HCT116 (cell line): ENCODE data around the gene GRIK4. TPM values are rescaled to one million over a fixed set of nuclear protein-coding genes. Genes with fewer than 3 reads are reported as not detected.

Experiments used
- ATAC-seq: fragments of 200-7000 bp; cut with Tn5 transposase; 2 replicates; pipeline ENCODE4 v1.9.1; 2020; ENCODE audit warnings: mild to moderate bottlenecking, moderate library complexity
- BruUV-seq: library from RNA; stranded (reverse); fragments of 400-500 nt; replicated peaks from 2 replicates; lab custom pipeline; 2021; lab: Mats Ljungman, UMichigan
- CTCF ChIA-PET: fragments of 300-600 bp; sonication (Branson Sonifier 250); formaldehyde crosslinking; loops from one replicate; lab custom pipeline; 2021; ENCODE audit warnings: antibody characterized with exemption; lab: Charles Lee
- POLR2A ChIA-PET: fragments of 300-600, 350-600 bp; sonication (Branson Sonifier 250); formaldehyde crosslinking; loops from one replicate; lab custom pipeline; 2021; ENCODE audit warnings: antibody characterized with exemption; lab: Charles Lee
- RAD21 ChIA-PET, 2 experiments: fragments of 300-600 bp; sonication (Branson Sonifier 250); formaldehyde crosslinking; loops; one replicate each; lab custom pipeline; 2023; ENCODE audit warnings: low total read pairs in 2 of 2; ENCODE audit not compliant: uncharacterized antibody in 2 of 2, unreplicated experiment in 2 of 2, low non-redundant PET in 1 of 2; lab: Charles Lee
- DNase-seq: peaks from one replicate; pipeline ENCODE4 v3.0.0-alpha.2; 2010; ENCODE audit warnings: low read depth, low spot score
- H2AFZ ChIP-seq: fragments of 200-600 bp; shearing (Covaris generic), sonication (generic); 2 replicates; pipeline ENCODE4 v1.6.1; 2017; ENCODE audit warnings: low read depth, mixed run types, mixed read lengths, antibody characterized with exemption, low read length; ENCODE audit not compliant: poor library complexity, severe bottlenecking
- H3K27ac ChIP-seq: 2 replicates; pipeline ENCODE4 v1.5.1; 2012; ENCODE audit warnings: low read depth, low read length
- H3K27me3 ChIP-seq: fragments of 200-600 bp; sonication (generic); 2 replicates; pipeline ENCODE4 v1.6.1; 2016; ENCODE audit warnings: mixed run types, low read length, mixed read lengths; ENCODE audit not compliant: insufficient read depth
- H3K36me3 ChIP-seq, 2 experiments: fragments of 200-500 bp in 1 of 2; fragments of 200-600 bp in 1 of 2; sonication (Bioruptor generic) in 1 of 2; sonication (generic) in 1 of 2; 2 replicates each; pipeline versions ENCODE4 v1.5.1 to v1.6.1; 2014 to 2016; ENCODE audit warnings: low read length in 2 of 2, inconsistent platforms in 1 of 2, mixed read lengths in 1 of 2, mixed run types in 1 of 2; ENCODE audit not compliant: insufficient read depth in 2 of 2, control insufficient read depth in 1 of 2
- H3K4me1 ChIP-seq, 2 experiments: fragments of 200-600 bp in 1 of 2; sonication (generic) in 1 of 2; 2 replicates each; pipeline versions ENCODE4 v1.5.1 to v1.6.1; 2012 to 2017; ENCODE audit warnings: low read length in 2 of 2, inconsistent platforms in 1 of 2, mild to moderate bottlenecking in 1 of 2, mixed read lengths in 1 of 2, mixed run types in 1 of 2, moderate library complexity in 1 of 2; ENCODE audit not compliant: insufficient read depth in 2 of 2, control insufficient read depth in 1 of 2
- H3K4me2 ChIP-seq: fragments of 200-600 bp; sonication (generic); 2 replicates; pipeline ENCODE4 v1.6.1; 2017; ENCODE audit warnings: mixed run types, low read length, mixed read lengths
- H3K4me3 ChIP-seq, 2 experiments: fragments of 200-600 bp in 1 of 2; sonication (generic) in 1 of 2; replicated peaks in 1 of 2; 2 replicates each; pipeline ENCODE4 v1.5.1; 2011 to 2016; ENCODE audit warnings: low read length in 2 of 2, control low read depth in 1 of 2, low read depth in 1 of 2, mild to moderate bottlenecking in 1 of 2, mixed read lengths in 1 of 2, mixed run types in 1 of 2
- H3K79me2 ChIP-seq: fragments of 200-600 bp; sonication (generic); 2 replicates; pipeline ENCODE4 v1.6.1; 2017; ENCODE audit warnings: mild to moderate bottlenecking, mixed run types, low read length, moderate library complexity, mixed read lengths; ENCODE audit not compliant: insufficient read depth
- H3K9ac ChIP-seq: fragments of 200-600 bp; sonication (generic); 2 replicates; pipeline ENCODE4 v1.6.1; 2016; ENCODE audit warnings: low read length, mixed read lengths
- H3K9me2 ChIP-seq: fragments of 200-600 bp; sonication (generic), shearing (Covaris generic); 2 replicates; pipeline ENCODE4 v1.6.1; 2017; ENCODE audit warnings: mixed run types, mild to moderate bottlenecking, moderate library complexity; ENCODE audit not compliant: insufficient read depth
- H3K9me3 ChIP-seq, 2 experiments: fragments of 200-500 bp in 1 of 2; fragments of 200-600 bp in 1 of 2; sonication (Bioruptor generic) in 1 of 2; sonication (generic) in 1 of 2; 2 replicates each; pipeline ENCODE4 v1.6.1; 2014 to 2017; ENCODE audit warnings: low read length in 2 of 2, mixed read lengths in 2 of 2, inconsistent platforms in 1 of 2, low read depth in 1 of 2, mild to moderate bottlenecking in 1 of 2, mixed run types in 1 of 2, moderate library complexity in 1 of 2; ENCODE audit not compliant: control insufficient read depth in 1 of 2, insufficient read depth in 1 of 2
- H4K20me1 ChIP-seq: fragments of 200-600 bp; sonication (generic), shearing (Covaris generic); 2 replicates; pipeline ENCODE4 v1.6.1; 2017; ENCODE audit warnings: mixed run types, mild to moderate bottlenecking, moderate library complexity; ENCODE audit not compliant: insufficient read depth
- CTCF ChIP-seq, 3 experiments: fragments of 200-600 bp in 1 of 3; sonication (generic) in 1 of 3; IDR thresholded peaks in 2 of 3; conservative IDR thresholded peaks in 1 of 3; 2 replicates each; pipeline ENCODE4 v1.5.1; 2012 to 2017; ENCODE audit warnings: low read depth in 2 of 3, low read length in 2 of 3, antibody characterized with exemption in 1 of 3, borderline replicate concordance in 1 of 3, control low read depth in 1 of 3, mild to moderate bottlenecking in 1 of 3, mixed read lengths in 1 of 3, mixed run types in 1 of 3, moderate library complexity in 1 of 3; ENCODE audit not compliant: insufficient read depth in 1 of 3
- ELF1 ChIP-seq: IDR thresholded peaks from 2 replicates; pipeline ENCODE4 v1.6.1; 2012; ENCODE audit warnings: low read depth, borderline replicate concordance
- EZH2 ChIP-seq: fragments of 200-600 bp; sonication (generic); IDR thresholded peaks from 2 replicates; pipeline ENCODE4 v1.6.1; 2017; ENCODE audit warnings: antibody characterized with exemption, mixed run types
- POLR2A ChIP-seq: IDR thresholded peaks from 2 replicates; pipeline ENCODE4 v1.7.0; 2011; ENCODE audit warnings: borderline replicate concordance; ENCODE audit not compliant: insufficient read depth, insufficient read length; ENCODE audit errors: extremely low read depth
- TCF7L2 ChIP-seq: IDR thresholded peaks from 2 replicates; pipeline ENCODE4 v1.7.0; 2011; ENCODE audit warnings: borderline replicate concordance, inconsistent platforms; ENCODE audit not compliant: insufficient read depth, insufficient read length; ENCODE audit errors: extremely low read depth
- intact Hi-C: fragments of 100-400 bp; cut with micrococcal nuclease; formaldehyde crosslinking; loops from 2 replicates; pipeline ENCODE4 v1.10.0; 2022
- total RNA-seq: library from RNA; stranded (reverse); gene quantifications from one replicate; pipeline ENCODE4 v1.2.1, GENCODE V29; 2021; ENCODE audit not compliant: unreplicated experiment
- TF ChIP-seq, protein P1 (sequence below): IDR thresholded peaks from 2 replicates; pipeline ENCODE4 v1.6.1; 2012

GRIK4 gene
- total RNA-seq, 1 experiment from 2014 or later: 0.52 TPM

- intact Hi-C loops: no loop called here
- CTCF ChIA-PET: no interaction called here
Measured at GRCh38 chr11:120577624-120578363, 66.2 kb downstream of the GRIK4 start.

More at GRCh38 chr11:120577624-120578363, 66.2 kb downstream of the GRIK4 start:
- Histone ChIP-seq H3K36me3 (no peaks in the 10 kb centered on the region), H3K4me1 (no peaks in the 10 kb centered on the region), H3K9me3 (no peaks in the 10 kb centered on the region), H4K20me1 (no peaks in the 10 kb centered on the region), H3K4me2 (no peak overlapping the region), H3K79me2 (no peaks in the 10 kb centered on the region), H3K4me3 (no peak overlapping the region), H3K9ac (no peak overlapping the region), H3K27me3 (peaks cover 4% of the 10 kb centered on the region; the same call in 1 of the 2 replicates), H2AFZ (no peak overlapping the region), H3K9me2 (no peaks in the 10 kb centered on the region)
- no peak for ATAC-seq
- TF ChIP-seq, protein P1, sequence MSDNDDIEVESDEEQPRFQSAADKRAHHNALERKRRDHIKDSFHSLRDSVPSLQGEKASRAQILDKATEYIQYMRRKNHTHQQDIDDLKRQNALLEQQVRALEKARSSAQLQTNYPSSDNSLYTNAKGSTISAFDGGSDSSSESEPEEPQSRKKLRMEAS: no peak
- TF ChIP-seq POLR2A: no peak
- TF ChIP-seq CTCF (IDR thresholded peaks at IDR 0.05 in 2 of 3, conservative IDR thresholded peaks at IDR 0.05 in 1 of 3; ENCODE audit: borderline replicate concordance in 1 of 3, insufficient read depth in 1 of 3, low read depth in 2 of 3, low read length in 2 of 3): no peak
- no peak for TF ChIP-seq EZH2
- TF ChIP-seq ELF1: no peak
- TF ChIP-seq TCF7L2: no peak
- TF ChIP-seq, all 23 proteins: peak for 0
- no TSS peak for BruUV-seq
- no peak for DNase-seq
- no peak overlapping the region for H3K27ac ChIP-seq
- ChIA-PET RAD21 (no interaction called here), POLR2A (no interaction called here)
